T1000 (cell line): ENCODE measurements around the gene GUCA1A.
"Not testable (repeated sequence)": the region's sequence is repeated elsewhere in the genome, so short reads cannot be mapped to it uniquely, and the experiment has no call there.

Experiments
- DNase-seq: peaks from one replicate; lab custom pipeline; 2025; ENCODE audit warnings: mixed read lengths; lab: John Stamatoyannopoulos, UW

GUCA1A gene

GRCh38 chr6:42177514-42178364, 4.6 kb downstream of the GUCA1A start:
- DNase-seq: no peak

DNA sequence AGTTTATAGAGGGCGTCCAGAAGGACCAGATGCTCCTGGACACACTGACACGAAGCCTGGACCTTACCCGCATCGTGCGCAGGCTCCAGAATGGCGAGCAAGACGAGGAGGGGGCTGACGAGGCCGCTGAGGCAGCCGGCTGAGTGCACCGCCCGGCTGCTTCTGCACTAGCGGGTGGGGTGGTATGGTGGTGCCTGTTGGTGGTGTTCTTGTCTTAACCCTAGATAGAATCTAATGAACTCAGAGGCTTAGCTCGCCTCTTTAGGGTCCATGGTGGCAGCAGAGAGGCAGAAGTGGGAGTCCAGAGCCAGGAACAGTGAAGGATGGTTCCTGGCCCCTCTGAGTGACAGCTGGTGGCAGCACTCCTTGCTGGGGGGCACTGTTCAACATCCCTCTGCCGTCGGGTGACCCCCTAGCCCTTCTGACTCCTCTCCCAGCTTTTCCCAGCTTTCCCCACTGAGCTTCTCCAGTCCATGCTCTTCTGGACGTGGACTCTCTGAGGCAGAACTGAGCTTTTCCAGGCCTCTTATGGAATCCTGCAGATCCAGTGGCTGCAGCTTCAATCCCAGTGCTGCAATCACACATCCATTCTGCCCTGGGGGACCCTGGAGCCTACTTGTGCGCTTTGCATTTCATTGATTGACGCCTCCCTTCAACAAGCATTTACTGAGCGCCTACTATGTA, 6.2 kb downstream of the GUCA1A start:
- no peak for DNase-seq

DNA sequence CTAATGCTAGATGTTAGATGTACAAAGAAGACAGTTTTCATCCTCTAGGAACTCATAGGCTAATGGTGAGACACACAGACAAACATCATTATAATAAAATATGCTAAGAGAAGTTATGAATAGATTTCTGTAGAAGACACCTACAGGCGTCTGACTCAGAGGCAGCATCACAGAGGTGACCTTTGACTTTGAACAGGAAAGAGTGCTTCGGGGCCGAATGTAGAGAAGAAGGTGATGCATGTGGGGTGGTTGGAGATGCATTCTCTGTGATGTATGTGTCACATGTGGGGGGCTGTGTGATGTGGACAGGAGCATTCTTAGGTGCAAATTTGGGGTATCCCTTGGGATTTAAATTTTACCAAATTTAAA, 6.8 kb downstream of the GUCA1A start:
- no peak for DNase-seq

- no peak for DNase-seq
These were observed 8.9 kb downstream of the GUCA1A start for GRCh38 chr6:42182101-42182500.

- no peak for DNase-seq
These were observed 11.3 kb downstream of the GUCA1A start for GRCh38 chr6:42184475-42184874.

DNA sequence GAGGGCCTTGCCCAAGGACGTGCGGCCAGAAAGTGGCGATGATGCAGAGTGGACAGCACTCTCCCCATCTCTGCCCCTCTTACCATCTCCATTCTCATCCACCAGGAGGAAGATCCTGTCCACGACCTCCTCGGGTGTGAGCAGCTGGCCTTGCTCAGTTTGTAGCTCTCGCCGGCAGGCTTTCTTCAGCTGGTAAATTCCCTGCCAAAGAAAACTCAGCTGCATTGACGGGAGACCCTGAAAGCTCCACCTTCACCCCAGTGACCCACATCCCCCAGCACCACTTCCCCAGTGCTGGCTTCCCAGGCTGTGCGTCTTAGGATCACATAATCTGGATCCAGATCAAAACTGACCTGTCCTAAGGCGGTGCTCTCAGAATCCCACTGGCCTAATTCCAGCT, 12.4 kb downstream of the GUCA1A start:
- no peak for DNase-seq

- DNase-seq: no peak
These were observed 15.2 kb downstream of the GUCA1A start for GRCh38 chr6:42188406-42188805.

- no peak for DNase-seq
These were observed 17.5 kb downstream of the GUCA1A start for GRCh38 chr6:42190554-42191183.

DNA sequence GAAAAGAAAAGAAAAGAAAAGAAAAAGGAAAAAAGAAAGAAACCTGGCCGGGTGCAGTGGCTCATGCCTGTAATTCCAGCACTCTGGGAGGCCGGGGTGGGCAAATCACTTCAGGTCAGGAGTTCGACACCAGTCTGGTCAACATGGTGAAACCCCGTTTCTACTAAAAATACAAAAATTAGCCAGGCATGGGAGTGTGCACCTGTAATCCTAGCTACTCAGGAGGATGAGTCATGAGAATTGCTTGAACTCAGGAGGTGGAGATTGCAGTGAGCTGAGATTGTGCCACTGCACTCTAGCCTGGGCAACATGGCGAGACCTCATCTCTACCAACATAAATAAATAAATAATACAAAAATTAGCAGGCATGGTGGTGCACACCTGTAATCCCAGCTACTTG, 19.2 kb downstream of the GUCA1A start:
- not testable (repeated sequence) for DNase-seq

DNA sequence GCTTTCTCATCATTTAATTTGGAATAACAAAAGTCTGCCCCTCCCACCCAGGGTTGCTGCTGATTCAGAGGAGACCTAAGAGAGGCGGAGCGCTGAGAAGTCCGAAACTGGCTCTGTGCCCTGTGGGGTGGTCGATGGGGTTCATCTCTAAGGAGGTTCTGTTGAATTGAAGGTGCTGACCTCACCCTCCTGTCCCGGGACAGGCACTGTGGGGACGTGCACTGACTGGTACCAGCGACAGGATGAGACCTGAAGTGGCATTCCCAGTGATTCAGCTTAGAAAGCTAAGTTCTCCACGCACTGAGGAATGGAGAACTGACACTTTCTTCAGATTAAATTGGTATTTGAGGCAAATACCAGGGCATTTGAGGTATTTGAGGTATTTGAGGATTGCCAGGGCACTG, 20.3 kb downstream of the GUCA1A start:
- no peak for DNase-seq

- no peak for DNase-seq
These were observed 20.9 kb downstream of the GUCA1A start for GRCh38 chr6:42194056-42194455.

DNA sequence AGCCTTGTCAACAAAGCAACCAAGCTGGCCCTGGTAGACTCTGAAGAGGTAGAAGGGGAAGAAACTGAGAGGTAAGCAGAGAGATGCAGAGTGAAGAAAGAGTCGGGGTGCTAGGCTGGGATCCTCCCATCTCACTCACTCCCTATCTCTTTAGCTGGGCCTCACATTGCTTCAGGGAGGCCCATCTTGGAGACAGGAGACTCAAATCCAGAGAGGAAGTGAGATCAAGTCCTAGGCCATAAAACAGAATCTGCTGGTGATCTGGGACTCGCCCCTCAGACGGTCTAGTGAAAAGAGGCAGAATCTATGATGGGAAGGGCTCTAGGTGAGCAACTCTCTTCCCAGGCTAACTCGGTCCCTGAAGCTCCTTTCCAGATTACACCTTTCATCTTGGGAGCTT, 22.3 kb downstream of the GUCA1A start:
- no peak for DNase-seq

GRCh38 chr6:42197555-42198362, 24.6 kb downstream of the GUCA1A start:
- peak; percentile 30 for DNase-seq

DNA sequence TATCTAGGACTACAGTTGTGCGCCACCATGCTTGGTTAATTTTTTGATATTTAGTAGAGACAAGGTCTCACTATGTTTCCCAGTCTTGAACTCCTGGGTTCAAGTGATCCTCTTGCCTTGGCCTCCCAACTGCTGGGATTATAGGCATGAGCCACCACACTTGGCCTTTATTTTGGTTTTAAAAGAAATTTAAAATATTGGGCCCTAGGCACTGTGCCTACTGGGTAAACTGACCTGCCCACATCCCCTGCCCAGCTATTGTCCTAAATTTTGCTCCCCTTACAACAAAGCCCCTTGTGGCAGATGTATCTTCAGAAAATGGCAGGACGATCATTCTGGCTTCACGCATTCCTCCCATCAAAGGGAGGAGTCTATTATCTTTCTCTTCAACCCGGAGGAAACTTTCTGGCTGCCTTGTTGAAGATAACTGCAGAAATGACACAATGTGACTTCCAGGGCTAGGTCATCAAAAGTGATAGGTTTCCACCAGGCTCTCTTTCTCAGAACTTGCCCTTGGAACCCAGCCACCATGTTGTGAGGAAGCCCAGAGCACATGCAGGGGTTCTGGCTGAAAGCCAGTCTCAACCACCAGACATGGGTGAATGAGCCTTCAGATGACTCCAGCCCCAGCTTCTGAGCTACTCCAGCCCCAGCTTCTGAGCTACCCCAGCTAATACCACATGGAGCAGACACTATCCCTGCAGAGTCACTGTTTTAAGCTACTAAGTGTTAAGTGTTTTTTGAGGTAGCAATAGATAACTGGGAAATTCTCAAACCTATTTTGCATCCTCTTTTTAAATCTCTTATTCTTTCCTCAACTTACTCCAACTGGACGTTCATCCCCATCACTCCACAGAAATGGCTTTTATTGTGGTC, 26.2 kb downstream of the GUCA1A start:
- DNase-seq: peak; percentile 39

- peak; percentile 38 for DNase-seq
These were observed 26.9 kb downstream of the GUCA1A start for GRCh38 chr6:42200035-42200434.

- no peak for DNase-seq
These were observed 28.2 kb downstream of the GUCA1A start for GRCh38 chr6:42201382-42201781.

- DNase-seq: not testable (repeated sequence)
These were observed 29.2 kb downstream of the GUCA1A start for GRCh38 chr6:42202131-42202915.

- DNase-seq: no peak
These were observed 30.0 kb downstream of the GUCA1A start for GRCh38 chr6:42203183-42203582.

GRCh38 chr6:42204768-42205282, 31.7 kb downstream of the GUCA1A start:
- no peak for DNase-seq

- DNase-seq: not testable (repeated sequence)
These were observed 34.4 kb downstream of the GUCA1A start for GRCh38 chr6:42207559-42207958.
